ENCODE results near the gene ATP1B2.

GRCh38 chr17:7612294-7612640, 38.5 kb upstream of the ATP1B2 start:
- TF ChIP-seq REST (IDR thresholded peaks at IDR 0.05; ENCODE audit: low read depth) (no peak), RAD21 (IDR thresholded peaks at IDR 0.05; ENCODE audit: low read depth) (no peak), EP300 (IDR thresholded peaks at IDR 0.05; ENCODE audit: borderline replicate concordance) (no peak), USF1 (IDR thresholded peaks at IDR 0.05) (no peak), MAX (IDR thresholded peaks at IDR 0.05) (no peak), YY1 (IDR thresholded peaks at IDR 0.05; ENCODE audit: low read depth) (no peak), TCF12 (IDR thresholded peaks at IDR 0.05; ENCODE audit: low read depth) (no peak), ZBTB7A (IDR thresholded peaks at IDR 0.05; ENCODE audit: low read depth) (no peak), CREB1 (IDR thresholded peaks at IDR 0.05; ENCODE audit: low read depth) (no peak), CEBPB (IDR thresholded peaks at IDR 0.05) (no peak), NFIC (IDR thresholded peaks at IDR 0.05) (no peak)

Measured in Ishikawa (cell line).